PC-9 (cell line): Measurements from ENCODE around the gene ZMYND15. TPM values are rescaled to one million over a fixed set of nuclear protein-coding genes. Genes with fewer than 3 reads are reported as not detected.
A peak's percentile ranks its signal among the peaks of the same experiment; 100 is the strongest.
"Not testable (repeated sequence)": the region's sequence is repeated elsewhere in the genome, so short reads cannot be mapped to it uniquely, and the experiment has no call there.

ENCODE experiments used
- BruUV-seq: library from RNA; stranded (reverse); fragments of 400-500 nt; replicated peaks from 2 replicates; lab custom pipeline; 2021; lab: Mats Ljungman, UMichigan
- CTCF ChIA-PET: fragments of 300-600 bp; sonication (Branson Sonifier 250); formaldehyde crosslinking; loops from one replicate; lab custom pipeline; 2022; ENCODE audit warnings: antibody characterized with exemption; lab: Charles Lee
- POLR2A ChIA-PET: fragments of 300-600 bp; sonication (Branson Sonifier 250); formaldehyde crosslinking; loops from one replicate; lab custom pipeline; 2022; ENCODE audit warnings: antibody characterized with exemption; ENCODE audit not compliant: unreplicated experiment; lab: Charles Lee
- DNase-seq, 2 experiments: peaks; one replicate each; pipeline versions ENCODE4 v3.0.0 to v3.0.0-alpha.2; 2015 to 2022; ENCODE audit warnings: mixed read lengths in 1 of 2
- H2AFZ ChIP-seq: fragments of 200-600 bp; sonication (generic); 2 replicates; pipeline ENCODE4 v1.8.1; 2017; ENCODE audit warnings: antibody characterized with exemption
- H3F3A ChIP-seq: fragments of 200-600 bp; sonication (generic); 2 replicates; pipeline ENCODE4 v1.8.1; 2017; ENCODE audit warnings: antibody characterized with exemption, mild to moderate bottlenecking, low read depth; ENCODE audit not compliant: insufficient read depth
- H3K27ac ChIP-seq: fragments of 200-600 bp; sonication (generic); 2 replicates; pipeline ENCODE4 v1.6.1; 2016; ENCODE audit warnings: mixed run types
- H3K27me3 ChIP-seq: fragments of 200-600 bp; sonication (generic); 2 replicates; pipeline ENCODE4 v1.6.1; 2016; ENCODE audit warnings: low read depth, mixed run types; ENCODE audit not compliant: insufficient read depth
- H3K36me3 ChIP-seq: fragments of 200-600 bp; sonication (generic); 2 replicates; pipeline ENCODE4 v1.6.1; 2016; ENCODE audit warnings: low read depth, mixed run types
- H3K4me1 ChIP-seq: fragments of 200-600 bp; sonication (generic); replicated peaks from 2 replicates; pipeline ENCODE4 v1.6.1; 2016; ENCODE audit warnings: mixed run types; ENCODE audit not compliant: insufficient read depth
- H3K4me2 ChIP-seq: fragments of 200-600 bp; sonication (generic); 2 replicates; pipeline ENCODE4 v1.6.1; 2017; ENCODE audit warnings: mixed run types
- H3K4me3 ChIP-seq: fragments of 200-600 bp; sonication (generic); 2 replicates; pipeline ENCODE4 v1.6.1; 2016; ENCODE audit warnings: mixed run types
- H3K79me2 ChIP-seq: fragments of 200-600 bp; sonication (generic); 2 replicates; pipeline ENCODE4 v1.6.1; 2017; ENCODE audit warnings: low read depth, mixed run types
- H3K9me2 ChIP-seq: fragments of 200-600 bp; sonication (generic); 2 replicates; pipeline ENCODE4 v1.8.1; 2017; ENCODE audit warnings: mild to moderate bottlenecking; ENCODE audit not compliant: insufficient read depth
- H3K9me3 ChIP-seq: fragments of 200-600 bp; sonication (generic); 2 replicates; pipeline ENCODE4 v1.8.1; 2016; ENCODE audit warnings: low read depth; ENCODE audit not compliant: insufficient read depth
- H4K20me1 ChIP-seq: fragments of 200-600 bp; sonication (generic); 2 replicates; pipeline ENCODE4 v1.8.1; 2017; ENCODE audit not compliant: insufficient read depth
- CTCF ChIP-seq: fragments of 200-600 bp; sonication (generic); conservative IDR thresholded peaks from 2 replicates; pipeline ENCODE4 v1.6.1; 2017; ENCODE audit warnings: mixed run types, antibody characterized with exemption, mild to moderate bottlenecking, moderate library complexity
- EZH2 ChIP-seq: fragments of 200-600 bp; sonication (generic); IDR thresholded peaks from 2 replicates; pipeline ENCODE4 v1.8.0; 2017; ENCODE audit warnings: antibody characterized with exemption, low read depth
- intact Hi-C: fragments of 100-400 bp; cut with micrococcal nuclease; formaldehyde crosslinking; loops from one replicate; pipeline ENCODE4 v1.10.0; 2022; ENCODE audit not compliant: unreplicated experiment
- total RNA-seq: library from RNA; stranded (reverse); gene quantifications from 2 replicates; pipeline ENCODE4 v1.2.3, GENCODE V29; 2021

ZMYND15 gene
- total RNA-seq, 1 experiment from 2014 or later: 2.3 TPM

- Histone ChIP-seq H3K4me1 (peaks cover 29% of the 10 kb centered on the region), H3K27ac (no peak overlapping the region), H3K36me3 (no peaks in the 10 kb centered on the region; the same call in 1 of the 2 replicates), H3K27me3 (no peaks in the 10 kb centered on the region), H3K4me3 (no peak overlapping the region), H3F3A (peaks cover 11% of the 10 kb centered on the region; the same call in 1 of the 2 replicates), H3K79me2 (peaks cover 90% of the 10 kb centered on the region), H3K4me2 (no peak overlapping the region; the same call in 1 of the 2 replicates), H3K9me2 (no peaks in the 10 kb centered on the region), H4K20me1 (peaks cover 42% of the 10 kb centered on the region), H2AFZ (no peak overlapping the region), H3K9me3 (no peaks in the 10 kb centered on the region)
- no TSS peak for BruUV-seq
- TF ChIP-seq CTCF (no peak), EZH2 (no peak)
- intact Hi-C loops: loop anchor here (10.0 kb wide), 1 partner anchor 136 kb away; the partner anchor contains the start of gene GGT6
- DNase-seq: no peak
- POLR2A ChIA-PET: no interaction called here
- CTCF ChIA-PET: no interaction called here
These were observed 38.5 kb upstream of the ZMYND15 start for GRCh38 chr17:4701116-4701515.

DNA sequence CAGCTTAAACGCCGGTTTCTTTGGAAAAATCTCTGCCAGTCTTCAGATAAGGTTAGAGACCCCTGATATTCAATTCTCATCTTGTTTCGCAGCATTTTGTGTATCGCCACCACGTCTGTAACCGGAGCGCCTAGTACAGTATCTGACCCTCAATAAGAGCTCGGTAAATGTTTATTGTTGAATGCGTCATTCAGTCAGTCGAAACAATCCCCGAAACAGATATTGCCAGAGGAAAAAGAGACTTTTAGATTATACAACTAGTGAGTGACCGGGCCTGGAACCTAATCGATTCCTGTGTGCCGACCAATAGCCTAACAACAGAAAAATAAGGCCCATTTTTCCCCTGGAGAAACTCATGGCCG lies 36.3 kb upstream of the ZMYND15 start:
- POLR2A ChIA-PET: no interaction called here
- no TSS peak for BruUV-seq
- intact Hi-C loops: loop anchor here (10.0 kb wide), 1 partner anchor 139 kb away; the partner anchor contains the start of gene GGT6

GRCh38 chr17:4704574-4704907 lies 35.1 kb upstream of the ZMYND15 start:
- BruUV-seq, DNase-seq, H3K9me3 ChIP-seq, H3K9me2 ChIP-seq, H3K36me3 ChIP-seq, H3K27me3 ChIP-seq, H3K27ac ChIP-seq: not testable (repeated sequence)
- H3K4me1 ChIP-seq: peaks cover 29% of the 10 kb centered on the region
- peaks cover 18% of the 10 kb centered on the region; the same call in 1 of the 2 replicates for H4K20me1 ChIP-seq
- peak overlapping the region; percentile 97 for H2AFZ ChIP-seq
- peak overlapping the region; percentile 100 for H3K4me2 ChIP-seq
- intact Hi-C loops: loop anchor here (1.0 to 10.0 kb wide), 2 partner anchors 27 to 140 kb away; partner anchors contain the start of genes GGT6 and MED11
- peaks cover 56% of the 10 kb centered on the region for H3K79me2 ChIP-seq
- peaks cover 25% of the 10 kb centered on the region for H3F3A ChIP-seq
- ChIA-PET POLR2A (interaction anchor here (0.8 kb wide), 1 partner anchor 35 kb away, joined by 5 read pairs; the partner anchor contains the start of genes CXCL16 and ZMYND15), CTCF (interaction anchor here (0.8 kb wide), 1 partner anchor 26 kb away, joined by 6 read pairs; no protein-coding TSS in a partner anchor)
- H3K4me3 ChIP-seq: peak overlapping the region; percentile 95

More for the DNA sequence above, 36.3 kb upstream of the ZMYND15 start:
- Histone ChIP-seq H3K27ac (peak overlapping the region; percentile 57), H3K27me3 (no peaks in the 10 kb centered on the region), H3K79me2 (peaks cover 68% of the 10 kb centered on the region), H3K9me3 (no peaks in the 10 kb centered on the region), H3K4me1 (peaks cover 29% of the 10 kb centered on the region), H2AFZ (peak overlapping the region; percentile 97), H3K4me3 (peak overlapping the region; percentile 95), H3F3A (peaks cover 14% of the 10 kb centered on the region; the same call in 1 of the 2 replicates), H3K4me2 (peak overlapping the region; percentile 100), H3K36me3 (no peaks in the 10 kb centered on the region; the same call in 1 of the 2 replicates), H3K9me2 (no peaks in the 10 kb centered on the region), H4K20me1 (peaks cover 28% of the 10 kb centered on the region; the same call in 1 of the 2 replicates)
- CTCF ChIA-PET: interaction anchor here (0.6 kb wide), 1 partner anchor 36 kb away, joined by 3 read pairs; no protein-coding TSS in a partner anchor
- DNase-seq: no peak
- no peak for TF ChIP-seq EZH2
- TF ChIP-seq CTCF: no peak
